ENCODE data around the gene GJC1.
"Not testable (repeated sequence)": the region's sequence is repeated elsewhere in the genome, so short reads cannot be mapped to it uniquely, and the experiment has no call there.

GJC1 gene

DNA sequence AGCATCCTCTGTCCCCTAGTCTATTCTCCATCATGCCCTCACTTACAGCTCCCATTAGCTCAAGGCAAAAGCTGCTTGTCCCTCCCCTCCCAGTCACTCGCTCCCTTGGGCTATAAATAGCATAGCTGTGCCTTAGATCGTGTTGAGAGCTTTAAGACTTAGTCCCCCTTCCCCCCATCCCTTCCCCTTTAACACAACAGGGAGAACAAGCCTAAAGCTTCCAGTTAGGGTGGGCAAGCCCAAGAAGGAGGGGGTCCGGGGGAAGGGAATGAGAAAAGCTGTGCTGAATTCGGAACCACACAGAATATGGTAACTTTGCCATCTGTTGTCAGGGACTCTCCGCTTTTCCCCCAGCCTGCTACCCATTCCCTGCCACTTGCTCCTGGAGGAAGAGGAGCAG is 12.7 kb upstream of the GJC1 start:
- DNase-seq = no peak

DNA sequence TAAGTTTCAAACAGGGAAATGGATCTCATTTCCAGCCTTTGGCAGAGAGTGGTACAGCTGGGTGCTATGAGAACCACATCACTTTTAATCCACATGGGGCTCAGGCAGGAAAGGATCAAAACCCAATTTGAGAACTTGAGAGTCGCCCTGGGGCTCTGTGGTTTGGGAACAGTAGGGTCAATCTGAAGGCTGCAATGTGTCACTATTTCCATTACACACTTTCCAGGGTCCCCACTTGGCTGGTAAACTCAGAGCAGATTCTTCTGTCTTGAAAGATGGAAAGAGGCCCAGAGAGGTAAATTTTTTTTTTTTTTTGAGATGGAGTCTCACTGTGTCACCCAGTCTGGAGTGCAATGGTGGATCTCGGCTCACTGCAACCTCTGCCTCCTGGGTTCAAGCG is 10.8 kb upstream of the GJC1 start:
- no peak for DNase-seq

DNA sequence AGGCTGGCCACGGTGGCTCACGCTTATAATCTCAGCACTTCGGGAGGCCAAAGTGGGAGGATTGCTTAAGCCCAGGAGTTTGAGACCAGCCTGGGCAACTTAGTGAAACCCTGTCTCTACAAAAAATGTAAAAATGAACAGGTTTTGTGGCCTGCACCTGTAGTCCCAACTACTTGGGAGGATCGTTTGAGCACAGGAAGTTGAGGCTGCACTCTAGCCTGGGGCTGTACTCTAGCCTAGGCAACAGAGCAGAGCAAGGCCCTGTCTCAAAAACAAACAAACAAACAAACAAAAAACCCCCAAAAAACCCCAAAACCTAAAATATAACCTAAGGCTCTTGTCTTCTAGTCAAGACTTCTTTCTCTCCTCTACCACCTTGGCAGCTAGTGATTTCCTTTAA is 10.2 kb upstream of the GJC1 start:
- no peak for DNase-seq

DNA sequence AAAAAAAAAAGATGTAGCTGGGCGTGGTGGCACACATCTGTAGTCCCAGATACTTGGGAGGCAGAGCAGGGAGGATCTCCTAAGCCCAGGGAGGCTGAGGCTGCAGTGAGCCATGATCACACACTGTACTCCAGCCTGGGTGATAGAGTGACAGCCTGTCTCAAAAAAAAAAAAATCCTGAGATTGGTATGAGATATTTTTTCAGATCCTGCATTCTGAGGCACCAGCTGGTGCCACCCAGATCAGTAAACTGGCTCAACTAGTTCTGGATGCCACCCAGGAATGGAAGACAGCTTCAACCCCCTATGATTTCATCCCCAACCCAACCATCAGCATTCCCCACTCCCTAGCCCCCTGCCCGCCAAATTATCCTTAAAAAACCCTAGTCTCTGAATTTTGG is 7.1 kb upstream of the GJC1 start:
- no peak for DNase-seq

DNA sequence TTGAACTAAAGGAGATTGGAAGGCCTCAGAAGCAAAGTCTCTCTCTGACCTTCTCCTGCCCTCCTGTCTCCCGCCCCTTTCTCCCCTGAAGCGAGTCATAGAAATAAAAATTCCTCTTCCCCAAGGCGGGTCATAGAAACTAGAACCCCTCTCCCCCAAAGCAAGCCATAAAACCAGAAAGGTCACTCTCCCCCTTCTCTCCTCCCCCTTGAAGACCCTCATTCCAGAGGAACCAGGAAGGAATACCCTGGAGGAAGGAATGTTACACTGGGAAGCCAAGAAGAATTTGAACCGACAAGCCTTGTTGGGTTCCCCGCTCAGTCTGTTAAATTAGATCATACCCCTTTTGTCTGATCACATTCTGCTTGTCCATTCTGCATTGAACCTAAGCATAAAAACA is 2.7 kb upstream of the GJC1 start:
- DNase-seq = no peak

DNA sequence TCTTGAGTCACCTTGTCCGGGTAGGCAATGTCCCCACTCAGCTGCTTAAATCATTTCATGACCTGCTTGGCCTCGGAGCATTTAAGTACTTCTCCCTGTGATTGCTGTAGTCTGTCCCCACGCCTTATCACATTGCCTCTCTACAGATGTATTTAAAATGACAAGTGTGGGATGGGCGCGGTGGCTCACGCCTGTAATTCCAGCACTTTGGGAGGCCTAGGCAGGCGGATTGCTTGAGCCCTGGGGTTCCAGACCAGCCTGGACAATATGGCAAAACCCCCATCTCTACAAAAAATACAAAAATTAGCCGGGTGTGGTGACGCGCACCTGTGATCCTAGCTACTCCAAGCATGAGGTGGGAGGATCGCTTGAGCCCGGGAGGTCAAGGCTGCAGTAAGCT is 1.3 kb upstream of the GJC1 start:
- DNase-seq = no peak

DNA sequence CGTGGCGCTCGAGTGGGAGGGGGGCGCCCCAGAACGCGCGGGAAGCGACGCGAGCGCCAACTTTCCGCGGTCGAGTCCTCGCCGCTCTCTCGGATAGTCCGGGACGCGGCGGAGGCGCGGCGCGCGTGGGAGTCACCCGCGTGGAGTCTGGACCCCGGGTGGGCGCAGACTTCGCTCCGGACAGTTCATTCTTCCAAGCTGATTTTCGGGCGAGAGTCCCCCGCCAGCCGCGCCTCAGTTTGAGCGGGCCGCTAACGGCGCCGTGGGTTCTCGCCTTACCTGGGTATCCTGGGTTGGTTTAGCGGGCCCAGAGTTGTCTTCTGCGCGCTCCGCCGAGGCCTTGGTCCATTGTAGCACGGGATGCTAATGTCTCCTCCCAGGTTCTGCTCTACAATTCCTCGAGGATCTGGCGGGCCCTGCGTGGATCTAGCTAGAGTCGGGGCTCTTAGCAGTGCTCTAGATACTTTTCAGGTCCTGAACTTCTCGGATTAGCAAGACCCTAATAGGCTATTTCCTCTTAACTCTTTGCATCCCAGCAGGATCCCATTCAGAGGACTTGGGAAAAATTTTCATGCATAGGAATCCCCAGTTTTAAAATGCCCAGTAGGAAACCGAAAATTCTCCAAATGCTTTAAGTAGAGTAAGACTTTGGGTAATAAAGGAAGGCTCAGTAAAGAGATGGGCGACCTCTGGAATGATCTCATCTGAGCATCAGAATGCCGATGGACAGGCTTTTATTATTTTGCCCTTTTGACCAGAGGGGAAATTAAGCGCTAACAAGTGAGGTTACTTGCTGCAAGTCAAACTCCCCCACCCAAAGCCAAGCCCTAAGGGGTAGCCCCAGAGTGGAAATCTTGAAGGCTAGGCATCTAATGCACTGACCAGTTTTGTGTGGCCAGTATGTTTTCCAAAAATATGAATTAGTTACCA is 537 bp upstream of the GJC1 start:
- no peak for DNase-seq

DNA sequence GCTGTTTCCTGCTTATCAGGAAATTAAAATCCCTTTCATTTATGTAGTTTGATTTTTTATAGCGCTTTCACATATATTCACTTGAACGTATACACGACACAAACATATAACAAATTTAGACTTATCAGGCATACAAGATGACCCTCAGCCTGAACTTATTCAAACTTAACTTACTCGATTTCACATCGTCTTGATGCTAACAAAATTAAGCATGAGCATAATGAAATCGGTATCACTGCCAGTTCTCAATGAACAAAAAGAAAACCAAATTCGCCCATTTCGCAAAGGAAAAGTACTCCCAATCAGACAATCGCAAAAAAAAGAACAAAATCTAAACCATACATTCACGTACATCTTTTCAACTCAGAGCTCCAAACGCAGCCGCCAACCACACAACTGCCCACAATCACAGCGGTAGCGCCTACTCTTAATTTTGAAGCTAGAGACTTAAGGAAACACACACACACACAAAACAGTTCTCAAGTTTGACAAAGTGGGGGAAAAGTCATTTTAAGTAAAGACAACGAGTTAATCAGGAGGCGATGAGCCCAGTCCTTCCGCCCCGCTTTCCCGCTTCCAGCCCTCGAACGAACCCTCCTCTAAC is 1.1 kb downstream of the GJC1 start:
- no peak for DNase-seq

DNA sequence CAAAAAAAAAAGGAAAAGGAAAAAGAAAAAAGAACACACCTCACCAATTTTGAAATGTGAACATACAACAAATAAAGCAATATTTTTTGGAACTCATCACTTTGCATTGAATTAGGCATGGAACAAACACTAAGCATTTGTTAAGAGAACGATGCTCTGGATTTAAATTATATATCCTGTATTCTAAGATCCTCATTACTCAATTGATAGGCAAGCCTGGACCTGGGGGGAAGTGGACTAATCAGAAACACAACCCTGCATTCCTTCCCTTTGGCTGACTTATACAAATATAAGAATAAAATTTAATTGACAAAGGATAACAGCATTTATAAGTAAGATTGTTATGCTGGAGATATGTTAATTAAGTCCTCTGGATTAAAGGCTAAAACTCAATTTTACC is 2.2 kb downstream of the GJC1 start:
- DNase-seq = no peak

DNA sequence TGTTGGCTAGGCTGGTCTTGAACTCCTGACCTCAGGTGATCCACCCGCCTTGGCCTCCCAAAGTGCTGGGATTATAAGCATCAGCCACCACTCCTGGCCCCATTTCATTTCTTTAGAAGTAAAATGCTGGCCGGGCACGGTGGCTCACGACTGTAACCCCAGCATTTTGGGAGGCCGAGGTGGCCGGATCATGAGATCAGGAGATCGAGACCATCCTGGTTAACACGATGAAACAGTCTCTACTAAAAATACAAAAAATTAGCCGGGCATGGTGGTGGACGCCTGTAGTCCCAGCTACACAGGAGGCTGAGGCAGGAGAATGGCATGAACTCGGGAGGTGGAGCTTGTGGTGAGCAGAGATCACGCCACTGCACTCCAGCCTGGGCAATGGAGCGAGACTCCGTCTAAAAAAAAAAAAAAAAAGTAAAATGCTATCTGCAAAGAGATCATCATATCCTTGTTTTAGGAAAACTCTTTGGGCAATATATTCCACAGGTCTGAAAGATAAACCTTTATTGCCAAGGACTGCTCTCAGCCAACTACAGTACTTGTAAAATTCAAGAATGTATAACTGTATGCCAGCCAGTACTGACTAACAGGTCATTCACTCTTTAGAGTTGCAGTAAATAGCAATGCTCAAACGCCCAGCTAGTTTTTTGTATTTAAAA is 3.8 kb downstream of the GJC1 start:
- DNase-seq = no peak

DNA sequence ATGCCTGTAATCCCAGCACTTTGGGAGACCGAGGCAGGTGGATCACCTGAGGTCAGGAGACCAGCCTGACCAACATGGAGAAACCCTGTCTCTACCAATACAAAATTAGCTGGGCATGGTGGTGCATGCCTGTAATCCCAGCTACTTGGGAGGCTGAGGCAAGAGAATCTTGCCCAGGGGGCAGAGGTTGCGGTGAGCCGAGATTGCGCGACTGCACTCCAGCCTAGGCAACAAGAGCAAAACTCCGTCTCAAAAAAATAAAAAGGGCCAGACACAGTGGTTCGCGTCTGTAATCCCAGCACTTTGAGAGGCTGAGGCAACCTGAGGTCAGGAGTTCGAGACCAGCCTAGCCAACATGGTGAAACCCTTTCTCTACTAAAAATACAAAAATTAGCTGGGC is 4.9 kb downstream of the GJC1 start:
- DNase-seq = not testable (repeated sequence)

DNA sequence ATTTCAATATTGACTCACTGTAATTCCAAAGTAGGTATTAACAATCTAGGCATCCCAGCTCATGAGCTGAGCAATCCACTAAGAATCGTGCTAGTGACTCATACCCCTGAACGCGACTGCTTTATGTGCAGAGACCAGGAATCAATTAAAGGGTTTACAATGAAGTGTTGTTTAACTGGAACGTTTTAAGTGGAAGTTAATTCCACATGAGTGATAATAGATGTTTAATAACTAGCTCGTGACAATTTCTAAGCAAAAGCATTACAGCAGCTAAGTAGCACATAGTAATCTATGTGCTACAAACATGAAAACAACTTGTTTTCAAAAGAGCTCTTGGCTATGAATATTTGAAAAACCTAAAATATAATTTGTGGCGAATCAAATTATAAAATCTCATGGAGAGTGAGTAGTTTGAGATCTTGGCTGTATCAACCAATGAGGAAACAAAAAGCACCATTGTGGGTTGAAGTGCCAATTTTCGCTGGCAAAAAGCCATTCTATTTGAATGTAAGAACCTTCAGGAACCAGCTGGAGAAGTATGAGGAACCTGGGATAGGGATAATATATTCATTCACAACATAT is 9.4 kb downstream of the GJC1 start:
- no peak for DNase-seq

DNA sequence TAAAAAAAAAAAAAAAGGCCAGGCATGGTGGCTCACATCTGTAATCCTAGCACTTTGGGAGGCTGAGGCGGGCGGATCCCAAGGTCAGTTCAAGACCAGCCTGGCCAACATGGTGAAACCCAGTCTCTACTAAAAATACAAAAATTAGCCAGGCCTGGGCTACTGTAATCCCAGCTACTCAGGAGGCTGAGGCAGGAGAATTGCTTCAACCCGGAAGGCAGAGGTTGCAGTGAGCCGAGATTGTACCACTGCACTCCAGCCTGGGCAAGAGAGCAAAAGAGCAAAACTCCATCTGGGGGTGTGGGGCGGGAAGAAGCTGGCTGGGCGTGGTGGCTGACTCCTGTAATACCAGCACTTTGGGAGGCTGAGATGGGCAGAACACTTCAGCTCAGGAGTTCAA is 11.6 kb downstream of the GJC1 start:
- not testable (repeated sequence) for DNase-seq

DNA sequence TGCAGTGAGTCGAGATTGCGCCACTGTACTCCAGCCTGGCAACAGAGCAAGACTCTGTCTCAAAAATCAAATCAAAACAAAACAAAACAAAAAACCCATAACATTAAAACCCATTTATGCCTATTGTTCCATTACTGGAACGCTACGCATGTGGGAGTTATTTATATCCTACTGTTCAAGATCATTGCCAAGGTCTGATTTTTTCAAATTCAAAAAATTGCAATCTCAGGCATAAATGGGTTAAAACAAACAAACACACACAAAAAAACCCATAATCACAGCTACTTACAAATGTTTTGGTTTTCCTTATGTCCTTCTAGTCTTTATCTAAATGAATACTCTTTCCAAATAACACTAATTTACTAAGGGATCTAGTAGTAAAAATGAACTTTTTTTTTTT is 17.8 kb downstream of the GJC1 start:
- no peak for DNase-seq

DNA sequence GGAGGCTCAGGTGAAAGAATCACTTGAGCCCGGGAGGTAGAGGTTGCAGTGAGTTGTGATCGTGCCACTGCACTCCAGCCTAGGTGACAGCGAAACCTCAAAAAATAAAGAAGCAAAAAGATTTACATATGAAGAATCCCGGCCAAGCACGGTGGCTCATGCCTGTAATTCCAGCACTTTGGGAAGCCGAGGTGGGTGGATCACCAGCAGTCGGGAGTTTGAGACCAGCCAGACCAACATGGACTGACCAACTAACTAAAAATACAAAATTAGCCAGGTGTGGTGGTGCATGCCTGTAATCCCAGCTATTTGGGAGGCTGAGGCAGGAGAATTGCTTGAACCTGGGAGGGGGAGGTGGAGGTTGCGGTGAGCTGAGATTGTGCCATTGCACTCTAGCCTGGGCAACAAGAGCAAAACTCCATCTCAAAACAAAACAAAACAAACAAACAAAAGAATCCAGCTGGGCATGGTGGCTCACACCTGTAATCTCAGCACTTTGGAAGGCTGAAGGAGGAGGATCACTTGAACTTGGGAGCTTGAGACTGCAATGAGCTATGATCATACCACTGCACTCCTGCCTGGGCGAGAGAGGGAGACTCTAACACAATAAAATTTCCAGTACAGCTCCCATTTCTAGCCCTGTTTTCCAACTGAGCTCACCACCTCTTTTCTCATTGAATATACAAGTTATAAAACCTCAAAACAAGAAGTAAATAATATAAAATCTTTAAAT is 21.3 kb downstream of the GJC1 start:
- not testable (repeated sequence) for DNase-seq

DNA sequence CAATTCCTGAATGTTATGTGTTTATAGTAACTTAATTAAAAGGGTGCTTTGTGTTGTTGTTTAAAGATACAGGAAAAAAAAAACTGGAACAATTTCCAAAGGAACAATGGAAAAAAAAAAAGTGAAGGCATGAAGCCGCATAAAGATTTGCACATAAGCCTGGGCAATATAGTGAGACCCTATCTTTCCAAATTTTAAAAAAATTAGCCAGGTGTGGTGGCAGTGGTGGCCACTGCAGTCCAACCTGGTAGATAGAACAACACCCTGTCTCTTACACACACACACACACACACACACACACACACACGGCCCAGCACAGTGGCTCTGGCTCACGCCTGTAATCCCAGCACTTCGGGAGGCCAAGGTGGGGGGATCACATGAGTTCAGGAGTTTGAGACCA is 21.9 kb downstream of the GJC1 start:
- no peak for DNase-seq

DNA sequence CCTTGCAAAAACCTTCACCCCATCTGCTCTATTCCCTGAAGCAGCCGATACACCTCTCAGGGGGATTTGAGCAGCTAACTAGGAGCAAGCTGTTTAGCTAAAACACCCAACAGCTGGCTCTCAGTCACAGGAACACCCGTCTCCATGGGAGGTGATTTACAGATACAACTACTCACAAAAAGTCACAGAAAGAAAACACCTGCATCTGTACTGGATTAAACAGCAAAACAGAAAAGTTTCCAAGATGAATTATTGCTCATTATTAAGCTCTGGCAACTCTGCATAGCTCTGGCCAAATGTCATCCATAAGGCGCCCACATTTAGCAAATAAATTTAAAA is 22.3 kb downstream of the GJC1 start:
- no peak for DNase-seq

DNA sequence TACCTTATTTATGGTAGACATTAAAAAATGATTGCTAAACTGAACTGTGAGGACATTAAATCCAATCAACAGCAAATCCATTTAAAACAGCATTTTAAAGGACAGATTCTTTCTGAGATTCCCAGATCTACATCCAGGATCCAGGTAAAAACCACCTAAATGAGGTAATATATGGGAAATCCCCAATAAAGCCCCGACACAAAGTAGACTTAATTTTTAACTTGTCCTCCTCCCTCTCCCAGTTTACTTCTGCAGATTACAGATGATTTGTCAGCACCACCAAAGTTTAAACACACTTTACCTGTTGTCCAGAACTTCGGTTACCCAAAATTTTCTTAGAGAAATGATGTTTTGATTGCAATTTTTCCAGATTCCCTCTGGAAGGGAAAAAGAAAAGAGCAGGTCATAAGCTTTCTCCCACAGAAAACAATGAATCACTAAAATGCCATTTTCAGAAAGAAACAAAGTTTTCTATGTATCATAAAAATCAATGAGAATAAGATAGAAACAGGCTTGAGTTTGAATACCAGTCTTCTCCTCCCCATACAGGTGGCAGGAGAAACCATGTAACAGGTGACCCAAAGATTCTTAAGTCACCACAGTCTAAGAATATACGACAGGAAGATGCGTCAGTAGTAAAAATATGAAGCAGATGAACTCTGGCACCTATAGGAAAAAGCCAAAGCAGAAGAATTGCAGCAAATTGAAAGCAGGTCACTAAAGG is 22.8 kb downstream of the GJC1 start:
- DNase-seq = peak; percentile 26

DNA sequence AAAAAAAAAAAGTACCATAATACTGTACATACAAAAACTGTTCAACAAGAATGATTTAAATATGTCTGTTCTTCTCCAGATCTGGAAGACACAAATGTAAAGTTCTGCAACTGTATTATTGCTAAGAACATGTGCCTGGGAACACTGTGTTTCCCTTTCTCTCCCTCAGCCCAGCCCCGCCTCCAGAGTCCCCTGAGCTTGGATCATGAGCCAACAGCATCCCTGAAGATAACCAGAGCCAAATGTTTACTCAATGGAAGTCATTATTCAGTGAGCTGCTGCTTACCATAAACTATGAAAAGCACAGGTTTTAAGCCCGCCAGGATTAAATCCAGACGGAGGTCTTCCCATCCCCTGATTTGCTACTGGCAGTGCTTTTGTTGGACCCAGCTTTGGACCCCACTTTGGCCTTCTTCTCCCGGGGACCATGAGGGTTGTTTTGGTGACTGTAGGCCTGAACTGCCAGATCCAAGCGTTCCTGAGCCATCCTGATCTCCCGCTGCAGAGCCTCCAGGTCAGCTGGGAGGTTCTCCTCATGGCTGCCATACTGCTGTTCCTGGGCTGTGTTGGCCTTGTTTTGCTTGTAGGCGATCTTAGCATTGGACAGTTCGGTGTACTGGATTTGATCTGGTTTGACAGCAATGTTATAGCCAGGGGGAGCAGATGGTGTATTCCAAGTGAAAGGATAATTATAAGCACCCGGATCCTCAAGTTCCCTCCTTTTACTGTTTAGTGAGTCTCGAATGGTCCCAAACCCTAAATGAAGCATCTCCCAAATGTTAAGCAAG is 25.6 kb downstream of the GJC1 start:
- no peak for DNase-seq

DNA sequence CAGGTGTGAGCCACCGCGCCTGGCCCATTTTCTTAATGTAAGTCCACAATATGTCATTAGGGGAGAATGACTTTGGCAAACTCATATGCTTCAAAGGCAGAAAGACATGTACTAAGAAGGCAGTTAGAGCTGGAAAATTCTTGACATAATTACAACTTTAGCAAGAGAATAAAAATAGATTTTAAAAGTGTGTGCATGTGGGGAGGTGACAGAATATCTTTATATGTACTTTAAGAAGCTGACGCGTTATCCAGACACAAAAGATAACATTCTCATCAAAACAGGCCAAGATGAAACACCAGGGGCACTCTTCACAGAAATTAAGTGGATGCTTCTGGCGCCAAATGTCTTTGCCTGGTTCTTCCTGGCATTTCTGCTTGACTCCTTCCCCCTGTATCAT is 28.2 kb downstream of the GJC1 start:
- DNase-seq = no peak

DNA sequence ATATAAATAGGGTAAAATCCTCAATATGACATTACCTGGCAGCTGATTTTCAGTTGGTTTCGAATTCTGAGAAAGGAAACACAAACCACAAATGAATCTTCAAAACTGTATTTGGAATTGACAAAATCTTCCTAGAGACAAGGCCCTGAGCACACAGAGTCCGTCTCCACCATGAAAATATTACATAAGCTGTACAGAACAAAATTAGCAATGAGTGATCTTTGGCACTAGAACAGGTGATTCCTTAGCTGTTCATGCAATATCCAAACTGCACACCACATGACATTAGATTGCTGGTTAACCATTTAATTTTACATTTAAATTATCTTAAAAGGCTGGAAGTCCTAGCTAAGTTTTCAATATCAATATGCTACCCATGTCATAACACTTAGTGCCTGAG is 31.7 kb downstream of the GJC1 start:
- DNase-seq = no peak

DNA sequence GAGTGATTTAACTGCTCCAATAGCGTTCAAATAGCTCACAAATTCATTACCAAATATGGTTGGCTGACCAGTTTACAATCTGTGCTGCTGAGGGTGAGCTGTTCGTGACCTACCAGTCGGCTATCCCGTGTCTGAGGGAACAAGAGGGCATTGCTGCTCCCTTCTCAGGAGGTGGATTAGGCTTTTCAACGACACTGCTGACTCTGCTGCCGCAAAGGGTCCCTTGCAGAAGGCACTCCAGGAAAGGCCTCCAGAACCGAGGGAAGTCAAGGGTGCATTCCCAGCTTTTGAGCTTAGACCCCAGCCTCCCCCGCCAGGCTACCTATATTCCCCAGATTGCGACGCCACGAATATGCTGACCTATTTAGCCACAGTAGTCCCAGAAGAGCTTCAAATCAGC is 32.3 kb downstream of the GJC1 start:
- no peak for DNase-seq
